GM19043 (cell line): ENCODE data around the gene ADGRG7.

Experiments
- ATAC-seq: cut with Tn5 transposase; IDR thresholded peaks from one replicate; pipeline ENCODE4 v1.9.1; 2021; ENCODE audit warnings: low read depth; ENCODE audit not compliant: unreplicated experiment

The ADGRG7 gene

GRCh38 chr3:100732435-100732834, 123.0 kb downstream of the ADGRG7 start:
- no peak for ATAC-seq

- ATAC-seq = no peak
These were observed 127.9 kb downstream of the ADGRG7 start for GRCh38 chr3:100737334-100737733.

GRCh38 chr3:100740207-100740606, 130.8 kb downstream of the ADGRG7 start:
- no peak for ATAC-seq

- ATAC-seq = no peak
These were observed 134.1 kb downstream of the ADGRG7 start for GRCh38 chr3:100743535-100743934.

GRCh38 chr3:100744671-100745070, 135.3 kb downstream of the ADGRG7 start:
- no peak for ATAC-seq
